Measurements from ENCODE around the gene C11orf54. TPM values are rescaled to one million over a fixed set of nuclear protein-coding genes. Genes with fewer than 3 reads are reported as not detected.

The C11orf54 gene
- total RNA-seq, 1 donor: 30.6 TPM

DNA sequence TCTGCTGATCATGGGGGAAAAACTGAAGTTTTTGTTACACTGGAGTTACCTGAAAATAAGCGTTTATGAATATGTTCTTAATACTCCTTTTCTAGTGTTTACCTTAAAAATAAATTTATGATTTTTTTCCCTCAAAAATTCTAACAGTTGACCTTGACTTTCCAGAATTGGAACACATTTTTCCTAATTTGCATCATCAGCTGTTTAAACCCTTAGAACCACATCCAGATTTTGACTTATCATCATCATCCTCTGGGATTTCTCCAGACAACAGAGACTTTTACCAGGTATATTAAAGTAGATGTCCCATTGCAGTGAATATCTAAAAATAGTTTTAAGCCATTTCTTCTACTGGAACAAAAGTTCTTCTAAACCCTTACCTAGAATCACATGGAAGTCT is 17.4 kb upstream of the C11orf54 start:
- H3K4me3 ChIP-seq (ENCODE audit: low read depth, low read length): no peak overlapping the region
- DNase-seq (ENCODE audit: low read depth): no peak
- TF ChIP-seq, protein P1, sequence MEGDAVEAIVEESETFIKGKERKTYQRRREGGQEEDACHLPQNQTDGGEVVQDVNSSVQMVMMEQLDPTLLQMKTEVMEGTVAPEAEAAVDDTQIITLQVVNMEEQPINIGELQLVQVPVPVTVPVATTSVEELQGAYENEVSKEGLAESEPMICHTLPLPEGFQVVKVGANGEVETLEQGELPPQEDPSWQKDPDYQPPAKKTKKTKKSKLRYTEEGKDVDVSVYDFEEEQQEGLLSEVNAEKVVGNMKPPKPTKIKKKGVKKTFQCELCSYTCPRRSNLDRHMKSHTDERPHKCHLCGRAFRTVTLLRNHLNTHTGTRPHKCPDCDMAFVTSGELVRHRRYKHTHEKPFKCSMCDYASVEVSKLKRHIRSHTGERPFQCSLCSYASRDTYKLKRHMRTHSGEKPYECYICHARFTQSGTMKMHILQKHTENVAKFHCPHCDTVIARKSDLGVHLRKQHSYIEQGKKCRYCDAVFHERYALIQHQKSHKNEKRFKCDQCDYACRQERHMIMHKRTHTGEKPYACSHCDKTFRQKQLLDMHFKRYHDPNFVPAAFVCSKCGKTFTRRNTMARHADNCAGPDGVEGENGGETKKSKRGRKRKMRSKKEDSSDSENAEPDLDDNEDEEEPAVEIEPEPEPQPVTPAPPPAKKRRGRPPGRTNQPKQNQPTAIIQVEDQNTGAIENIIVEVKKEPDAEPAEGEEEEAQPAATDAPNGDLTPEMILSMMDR (IDR thresholded peaks at IDR 0.05; ENCODE audit: insufficient read depth, low read length): no peak

DNA sequence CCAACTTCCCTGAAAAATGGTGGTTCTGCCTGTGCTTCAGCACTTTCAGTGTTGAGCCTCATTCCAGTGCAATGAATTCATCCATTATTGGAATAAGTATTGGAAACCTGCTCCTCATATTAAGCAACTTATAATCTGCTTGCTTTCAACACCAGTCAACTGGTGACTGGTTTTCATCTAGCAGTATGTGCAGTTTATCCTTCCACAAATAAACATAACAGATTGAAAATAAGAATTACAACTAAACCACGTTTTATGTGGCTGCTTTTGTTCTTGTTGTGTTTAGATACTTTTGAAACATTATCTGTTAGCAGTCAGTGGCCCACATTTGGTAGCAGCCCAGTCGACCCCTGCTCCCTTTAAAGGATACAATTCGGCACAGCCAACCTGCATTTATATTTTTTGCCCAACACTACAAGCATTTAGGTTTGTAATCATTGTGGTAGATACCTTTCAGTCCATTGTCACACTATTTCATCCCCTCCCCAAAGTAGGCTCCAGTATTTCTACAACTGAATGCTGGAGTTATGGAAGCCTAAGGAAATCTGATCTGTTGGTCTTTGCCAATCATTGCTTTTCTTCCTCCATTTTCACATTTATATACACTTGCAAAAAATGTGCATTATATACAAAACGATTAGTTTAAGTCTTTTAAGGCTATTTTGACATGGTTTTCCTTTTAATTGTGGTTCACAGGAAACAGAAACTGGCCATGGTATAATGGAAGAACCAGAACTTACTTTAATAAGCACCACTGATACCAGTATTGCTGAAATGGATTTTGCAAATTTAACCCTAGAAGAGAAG is 13.3 kb upstream of the C11orf54 start:
- no peak overlapping the region for H3K4me3 ChIP-seq (ENCODE audit: low read depth, low read length)
- TF ChIP-seq, protein P1 (IDR thresholded peaks at IDR 0.05; ENCODE audit: insufficient read depth, low read length): no peak
- peak; percentile 45 for DNase-seq (ENCODE audit: low read depth)

DNA sequence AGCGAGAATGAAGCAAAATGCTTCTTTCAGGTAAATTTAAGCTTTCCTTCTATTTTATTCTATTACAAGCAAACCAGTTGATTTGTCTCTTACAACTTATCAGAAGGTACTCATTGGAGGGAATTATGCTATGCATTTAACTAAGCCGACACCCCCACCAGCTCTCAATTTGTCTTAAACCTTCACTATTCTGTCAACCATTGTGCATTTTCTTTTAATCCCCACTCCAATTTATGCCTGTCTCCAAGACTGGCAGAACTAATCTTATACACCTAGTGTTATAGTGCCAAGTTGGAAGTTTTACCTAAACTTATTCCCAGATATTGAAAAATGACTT is 12.7 kb upstream of the C11orf54 start:
- TF ChIP-seq, protein P1 (IDR thresholded peaks at IDR 0.05; ENCODE audit: insufficient read depth, low read length): no peak
- H3K4me3 ChIP-seq (ENCODE audit: low read depth, low read length): no peak overlapping the region
- DNase-seq (ENCODE audit: low read depth): no peak

DNA sequence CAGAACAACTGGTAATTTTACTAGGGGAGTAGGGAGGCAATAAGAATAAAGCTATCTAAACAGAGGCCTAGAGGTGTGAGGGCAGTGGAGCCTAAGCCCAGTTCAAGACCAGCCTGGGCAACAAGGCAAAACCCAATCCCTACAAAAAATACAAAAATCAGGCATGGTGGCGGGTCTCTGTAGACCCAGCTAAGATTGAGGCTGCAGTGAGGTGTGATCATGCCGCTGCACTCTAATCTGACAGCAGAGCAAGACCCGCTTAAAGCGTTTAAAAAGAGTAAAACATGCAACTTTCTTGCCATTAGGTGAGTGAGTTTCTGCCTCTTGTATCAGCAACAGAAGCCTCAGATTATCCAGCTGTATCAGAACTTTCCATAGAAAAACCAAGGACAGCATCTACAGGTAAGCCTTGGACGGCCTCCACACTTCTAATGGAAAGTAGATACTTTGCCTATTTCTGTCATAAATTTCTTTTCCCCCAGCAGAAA is 12.3 kb upstream of the C11orf54 start:
- H3K4me3 ChIP-seq (ENCODE audit: low read depth, low read length): no peak overlapping the region
- TF ChIP-seq, protein P1 (IDR thresholded peaks at IDR 0.05; ENCODE audit: insufficient read depth, low read length): no peak
- DNase-seq (ENCODE audit: low read depth): no peak

DNA sequence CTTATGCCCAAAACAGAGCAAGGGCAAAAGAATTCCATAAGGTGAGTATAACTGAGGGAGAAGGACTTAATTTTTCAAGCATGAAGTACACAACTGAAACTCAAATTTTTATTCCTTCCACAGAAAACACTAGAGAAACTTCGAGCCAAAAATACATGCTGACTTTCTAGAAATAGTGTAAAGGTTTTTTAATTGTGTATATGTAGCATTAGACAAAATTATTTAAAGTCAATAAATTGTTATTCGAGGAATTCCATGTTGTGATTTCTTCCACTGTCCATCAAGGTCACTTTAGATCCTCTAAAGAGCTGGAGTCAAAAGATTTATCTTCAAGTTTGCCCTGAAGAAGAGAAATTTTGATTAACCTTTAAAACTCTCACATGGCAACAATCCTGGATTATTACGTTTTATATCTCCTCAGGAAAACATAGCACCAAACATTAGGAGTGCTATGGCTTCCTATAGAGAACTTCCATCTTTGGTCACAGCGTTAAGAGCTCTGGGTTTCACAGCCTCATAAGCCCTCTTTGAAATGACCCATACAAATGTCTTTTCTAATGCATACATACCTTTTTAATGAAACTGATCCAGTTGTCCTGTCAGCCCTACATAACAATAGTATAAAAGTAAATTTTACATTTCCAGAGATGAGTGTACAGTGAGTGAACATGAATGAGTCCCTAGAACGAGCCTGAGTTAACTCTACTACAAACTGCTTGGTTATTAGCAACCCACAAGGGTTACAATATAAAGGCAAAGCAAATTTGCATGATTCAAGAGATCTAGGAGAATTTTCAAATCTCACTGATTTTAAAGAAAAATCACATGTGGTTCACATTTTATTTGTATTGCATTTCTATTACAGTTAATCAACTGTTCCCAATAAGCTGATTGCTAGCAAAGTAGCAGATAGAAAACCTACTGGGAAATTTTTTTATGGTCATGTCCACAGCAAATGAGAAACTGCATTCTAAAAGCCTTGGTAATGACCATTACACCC is 11.1 kb upstream of the C11orf54 start:
- TF ChIP-seq, protein P1 (IDR thresholded peaks at IDR 0.05; ENCODE audit: insufficient read depth, low read length): no peak
- H3K4me3 ChIP-seq (ENCODE audit: low read depth, low read length): no peak overlapping the region
- DNase-seq (ENCODE audit: low read depth): no peak

DNA sequence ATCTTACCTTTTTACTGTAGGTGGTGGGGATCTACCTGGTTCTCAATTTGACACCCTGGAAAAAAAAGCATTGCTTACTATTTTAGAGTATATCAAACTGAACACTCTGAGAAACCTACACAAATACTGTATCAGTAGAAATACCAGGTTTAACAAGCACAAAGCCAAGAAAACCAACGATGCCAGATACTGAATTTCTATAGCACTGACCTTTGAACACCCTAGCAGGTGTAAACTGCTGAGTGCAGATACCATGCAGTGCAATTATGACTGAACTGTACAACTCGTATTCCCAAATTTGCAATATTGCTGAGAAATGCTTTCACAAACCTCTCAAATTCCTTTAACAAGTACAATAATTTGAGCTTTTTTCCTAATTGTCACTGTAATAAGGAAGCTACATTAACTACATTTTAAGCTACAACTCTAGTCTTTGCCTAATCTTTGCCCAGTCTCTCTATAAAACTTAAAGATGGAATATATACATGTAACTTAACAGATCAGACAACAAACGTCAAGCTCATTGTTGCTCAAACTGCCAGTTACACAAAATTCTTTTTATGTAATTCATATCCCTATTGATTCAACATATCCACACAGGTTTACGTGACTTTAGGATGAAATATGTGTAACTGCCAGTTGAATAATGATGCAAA is 9.1 kb upstream of the C11orf54 start:
- TF ChIP-seq, protein P1 (IDR thresholded peaks at IDR 0.05; ENCODE audit: insufficient read depth, low read length): no peak
- H3K4me3 ChIP-seq (ENCODE audit: low read depth, low read length): no peak overlapping the region
- no peak for DNase-seq (ENCODE audit: low read depth)
